GM12872 (cell line): ENCODE data around the gene SPTAN1.

Source experiments
- CTCF ChIP-seq: IDR thresholded peaks from 3 replicates; pipeline ENCODE4 v1.5.1; 2011; ENCODE audit warnings: low read depth, mild to moderate bottlenecking, low read length, moderate library complexity; ENCODE audit not compliant: insufficient read depth

SPTAN1 gene

GRCh38 chr9:128627127-128627715 lies 74.8 kb downstream of the SPTAN1 start:
- TF ChIP-seq CTCF = no peak

GRCh38 chr9:128627906-128628305 lies 75.5 kb downstream of the SPTAN1 start:
- TF ChIP-seq CTCF = no peak

- TF ChIP-seq CTCF = no peak
Measured at GRCh38 chr9:128628471-128629048, 76.2 kb downstream of the SPTAN1 start.

DNA sequence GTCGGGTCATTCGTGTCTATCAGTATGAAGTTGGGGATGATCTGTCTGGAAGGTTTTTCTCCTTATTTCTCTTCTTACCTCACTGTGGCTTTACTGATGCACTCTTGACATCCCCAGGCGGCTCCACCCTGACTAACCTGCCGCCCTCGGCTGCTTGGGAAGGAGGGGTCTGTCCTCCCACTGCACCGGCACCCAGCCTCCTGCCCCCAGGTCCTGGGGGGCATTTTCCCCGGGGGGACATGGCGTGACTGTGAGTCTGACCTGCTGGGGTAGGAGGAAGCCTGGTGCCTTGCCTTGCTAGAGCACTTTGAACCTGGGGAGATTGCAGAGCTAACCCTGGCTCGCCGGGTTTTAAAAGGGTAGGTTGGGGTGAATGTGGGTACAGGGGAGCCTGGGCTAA lies 76.7 kb downstream of the SPTAN1 start:
- TF ChIP-seq CTCF = no peak

DNA sequence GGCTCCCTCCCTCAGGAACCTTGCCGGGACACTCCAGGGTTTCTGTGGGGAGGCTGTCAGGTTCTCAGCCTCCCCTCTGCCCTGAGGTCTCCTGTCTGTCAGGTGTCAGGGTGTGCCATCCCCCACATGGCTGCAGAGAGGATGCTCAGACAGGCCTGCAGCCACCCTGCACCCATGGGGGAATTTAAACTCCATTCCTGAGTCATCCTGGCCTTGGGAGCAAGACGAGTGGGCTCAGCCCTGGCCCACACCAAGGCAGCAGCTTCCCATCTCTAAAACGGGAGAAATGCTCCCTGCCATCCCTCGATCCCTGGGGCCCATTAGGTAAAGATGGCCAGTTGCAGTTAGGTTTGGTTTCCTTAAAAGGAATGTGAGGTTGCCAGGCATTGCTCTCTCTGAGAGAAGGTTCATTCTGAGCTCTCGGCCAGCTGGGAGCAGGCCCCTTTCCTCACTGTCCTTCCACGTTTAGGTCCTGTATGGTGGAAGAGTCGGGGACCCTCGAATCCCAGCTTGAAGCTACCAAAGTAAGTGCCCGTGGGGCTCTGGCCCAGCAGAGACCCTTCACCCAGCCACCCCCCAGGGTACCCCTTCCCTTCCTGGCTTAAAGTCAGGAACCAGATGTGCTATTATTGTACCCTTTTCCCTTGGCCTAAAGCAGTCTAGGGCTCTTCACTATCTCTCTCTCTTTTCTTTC lies 77.6 kb downstream of the SPTAN1 start:
- TF ChIP-seq CTCF = no peak

DNA sequence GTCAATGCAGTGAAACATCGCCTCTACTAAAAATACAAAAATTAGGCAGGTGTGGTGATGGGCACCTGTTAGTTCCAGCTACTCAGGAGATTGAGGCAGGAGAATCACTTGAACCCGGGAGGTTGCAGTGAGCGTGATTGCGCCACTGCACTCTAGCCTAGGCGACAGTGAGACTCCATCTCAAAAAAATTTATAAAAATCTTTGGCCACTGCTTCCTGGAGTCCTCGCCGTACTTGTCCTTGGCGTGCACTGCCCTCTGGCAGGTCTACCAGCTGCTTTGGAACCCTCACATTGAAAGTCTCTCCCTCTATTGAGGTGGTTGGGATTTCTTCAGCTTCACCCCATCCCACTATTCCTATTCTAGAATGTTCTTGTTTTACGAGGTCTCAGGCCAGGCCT lies 79.2 kb downstream of the SPTAN1 start:
- TF ChIP-seq CTCF = no peak

- TF ChIP-seq CTCF = no peak
Measured at GRCh38 chr9:128632066-128632465, 79.7 kb downstream of the SPTAN1 start.
